Panc1 (cell line): Measurements from ENCODE around the gene JMJD4. TPM values are rescaled to one million over a fixed set of nuclear protein-coding genes. Genes with fewer than 3 reads are reported as not detected.

ENCODE experiments used
- ATAC-seq: fragments of 200-7000 bp; cut with Tn5 transposase; 2 replicates; pipeline ENCODE4 v1.9.1; 2020; ENCODE audit warnings: mild to moderate bottlenecking, moderate library complexity
- BruUV-seq: library from RNA; stranded (reverse); fragments of 400-500 nt; replicated peaks from 2 replicates; lab custom pipeline; 2021; lab: Mats Ljungman, UMichigan
- CTCF ChIA-PET: fragments of 300-600 bp; sonication (Branson Sonifier 250); formaldehyde crosslinking; loops from one replicate; lab custom pipeline; 2022; ENCODE audit warnings: antibody characterized with exemption; lab: Charles Lee
- POLR2A ChIA-PET: fragments of 300-600 bp; sonication (Branson Sonifier 250); formaldehyde crosslinking; loops from one replicate; lab custom pipeline; 2022; ENCODE audit warnings: antibody characterized with exemption; lab: Charles Lee
- DNase-seq: peaks from one replicate; pipeline ENCODE4 v3.0.0-alpha.2; 2010; ENCODE audit warnings: low read depth, low spot score
- H3K27ac ChIP-seq: 2 replicates; pipeline ENCODE4 v1.5.1; 2011; ENCODE audit warnings: mild to moderate bottlenecking, low read length, inconsistent platforms
- H3K27me3 ChIP-seq: fragments of 200-500 bp; sonication (Bioruptor generic); 2 replicates; pipeline ENCODE4 v1.6.0; 2014; ENCODE audit warnings: low read length, inconsistent platforms; ENCODE audit not compliant: control insufficient read depth, insufficient read depth
- H3K36me3 ChIP-seq: fragments of 200-500 bp; sonication (Bioruptor generic); 2 replicates; pipeline ENCODE4 v1.5.1; 2014; ENCODE audit warnings: inconsistent platforms, mild to moderate bottlenecking, low read length, moderate library complexity; ENCODE audit not compliant: control insufficient read depth, insufficient read depth
- H3K4me1 ChIP-seq: 2 replicates; pipeline ENCODE4 v1.5.1; 2011; ENCODE audit warnings: inconsistent platforms, mild to moderate bottlenecking, low read length, moderate library complexity; ENCODE audit not compliant: control insufficient read depth, insufficient read depth
- H3K4me3 ChIP-seq, 2 experiments: 2 replicates each; pipeline ENCODE4 v1.5.1; 2011 to 2012; ENCODE audit warnings: low read depth in 2 of 2, low read length in 2 of 2, mild to moderate bottlenecking in 2 of 2, inconsistent platforms in 1 of 2, moderate library complexity in 1 of 2
- H3K9me3 ChIP-seq: fragments of 200-500 bp; sonication (Bioruptor generic); 2 replicates; pipeline ENCODE4 v1.5.1; 2014; ENCODE audit warnings: low read depth, mild to moderate bottlenecking, inconsistent platforms, low read length, moderate library complexity; ENCODE audit not compliant: control insufficient read depth, insufficient read depth
- CTCF ChIP-seq: fragments of 450-650 bp; IDR thresholded peaks from 2 replicates; pipeline ENCODE4 v1.5.1; 2017; ENCODE audit warnings: mild to moderate bottlenecking
- POLR2AphosphoS5 ChIP-seq: IDR thresholded peaks from 2 replicates; pipeline ENCODE4 v1.6.1; 2012; ENCODE audit warnings: mild to moderate bottlenecking, low read depth, low read length, moderate library complexity
- SIN3A ChIP-seq: IDR thresholded peaks from 2 replicates; pipeline ENCODE4 v1.6.1; 2012; ENCODE audit warnings: low read depth, mild to moderate bottlenecking, low read length, moderate library complexity, borderline replicate concordance; ENCODE audit not compliant: insufficient read depth
- TCF7L2 ChIP-seq: IDR thresholded peaks from 2 replicates; pipeline ENCODE4 v1.6.1; 2011; ENCODE audit warnings: mild to moderate bottlenecking, low read depth, low read length, inconsistent platforms
- in situ Hi-C: cut with HindIII; loops from 2 replicates; pipeline ENCODE4 v1.10.0; 2016; ENCODE audit warnings: low sequenced_read_pairs, low pct_unique_long_range_greater_than_20kb
- intact Hi-C: fragments of 100-400 bp; cut with micrococcal nuclease; formaldehyde crosslinking; loops from one replicate; pipeline ENCODE4 v1.10.0; 2022; ENCODE audit not compliant: unreplicated experiment
- total RNA-seq: library from RNA; stranded (reverse); gene quantifications from one replicate; pipeline ENCODE4 v1.2.1, GENCODE V29; 2021; ENCODE audit not compliant: unreplicated experiment
- TF ChIP-seq, protein P1 (sequence below), 2 experiments: IDR thresholded peaks; 2 replicates each; pipeline ENCODE4 v1.6.1; 2011 to 2012; ENCODE audit warnings: low read depth in 2 of 2, control low read depth in 1 of 2, low read length in 1 of 2, mild to moderate bottlenecking in 1 of 2, moderate library complexity in 1 of 2; ENCODE audit not compliant: insufficient read depth in 1 of 2

Gene JMJD4
- total RNA-seq, 1 experiment from 2014 or later: 27.7 TPM

DNA sequence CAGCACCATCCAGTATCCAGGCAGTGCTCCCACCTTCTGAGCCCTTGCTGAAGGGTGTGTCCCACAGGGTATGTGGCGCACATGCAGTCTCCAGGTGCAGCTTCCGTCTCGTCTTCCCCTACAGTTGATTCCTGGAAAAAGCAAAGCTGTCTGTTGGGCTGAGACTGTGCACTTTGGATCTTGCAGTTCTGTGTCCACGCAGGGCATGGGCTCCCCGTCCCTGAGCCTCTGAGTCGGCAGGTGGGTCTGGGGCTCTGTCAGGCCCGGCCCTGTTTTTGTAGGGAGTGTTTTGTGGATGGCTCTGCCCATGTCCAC, 33.0 kb upstream of the JMJD4 start:
- Histone ChIP-seq H3K4me1 (peaks cover 50% of the 10 kb centered on the region), H3K27ac (peak overlapping the region; percentile 70), H3K27me3 (no peaks in the 10 kb centered on the region), H3K4me3 (no peak overlapping the region), H3K9me3 (no peaks in the 10 kb centered on the region), H3K36me3 (peaks cover 2% of the 10 kb centered on the region; the same call in 1 of the 2 replicates)
- POLR2A ChIA-PET: no interaction called here
- BruUV-seq: no TSS peak
- CTCF ChIA-PET: no interaction called here
- in situ Hi-C loops: no loop called here
- no peak for TF ChIP-seq CTCF
- TF ChIP-seq TCF7L2: no peak
- TF ChIP-seq, protein P1, sequence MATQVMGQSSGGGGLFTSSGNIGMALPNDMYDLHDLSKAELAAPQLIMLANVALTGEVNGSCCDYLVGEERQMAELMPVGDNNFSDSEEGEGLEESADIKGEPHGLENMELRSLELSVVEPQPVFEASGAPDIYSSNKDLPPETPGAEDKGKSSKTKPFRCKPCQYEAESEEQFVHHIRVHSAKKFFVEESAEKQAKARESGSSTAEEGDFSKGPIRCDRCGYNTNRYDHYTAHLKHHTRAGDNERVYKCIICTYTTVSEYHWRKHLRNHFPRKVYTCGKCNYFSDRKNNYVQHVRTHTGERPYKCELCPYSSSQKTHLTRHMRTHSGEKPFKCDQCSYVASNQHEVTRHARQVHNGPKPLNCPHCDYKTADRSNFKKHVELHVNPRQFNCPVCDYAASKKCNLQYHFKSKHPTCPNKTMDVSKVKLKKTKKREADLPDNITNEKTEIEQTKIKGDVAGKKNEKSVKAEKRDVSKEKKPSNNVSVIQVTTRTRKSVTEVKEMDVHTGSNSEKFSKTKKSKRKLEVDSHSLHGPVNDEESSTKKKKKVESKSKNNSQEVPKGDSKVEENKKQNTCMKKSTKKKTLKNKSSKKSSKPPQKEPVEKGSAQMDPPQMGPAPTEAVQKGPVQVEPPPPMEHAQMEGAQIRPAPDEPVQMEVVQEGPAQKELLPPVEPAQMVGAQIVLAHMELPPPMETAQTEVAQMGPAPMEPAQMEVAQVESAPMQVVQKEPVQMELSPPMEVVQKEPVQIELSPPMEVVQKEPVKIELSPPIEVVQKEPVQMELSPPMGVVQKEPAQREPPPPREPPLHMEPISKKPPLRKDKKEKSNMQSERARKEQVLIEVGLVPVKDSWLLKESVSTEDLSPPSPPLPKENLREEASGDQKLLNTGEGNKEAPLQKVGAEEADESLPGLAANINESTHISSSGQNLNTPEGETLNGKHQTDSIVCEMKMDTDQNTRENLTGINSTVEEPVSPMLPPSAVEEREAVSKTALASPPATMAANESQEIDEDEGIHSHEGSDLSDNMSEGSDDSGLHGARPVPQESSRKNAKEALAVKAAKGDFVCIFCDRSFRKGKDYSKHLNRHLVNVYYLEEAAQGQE (IDR thresholded peaks at IDR 0.05; ENCODE audit: insufficient read depth in 1 of 2, low read depth in 2 of 2, low read length in 1 of 2): no peak
- TF ChIP-seq SIN3A: no peak
- TF ChIP-seq POLR2AphosphoS5: no peak
- no peak for ATAC-seq
- intact Hi-C loops: no loop called here
- DNase-seq: no peak

DNA sequence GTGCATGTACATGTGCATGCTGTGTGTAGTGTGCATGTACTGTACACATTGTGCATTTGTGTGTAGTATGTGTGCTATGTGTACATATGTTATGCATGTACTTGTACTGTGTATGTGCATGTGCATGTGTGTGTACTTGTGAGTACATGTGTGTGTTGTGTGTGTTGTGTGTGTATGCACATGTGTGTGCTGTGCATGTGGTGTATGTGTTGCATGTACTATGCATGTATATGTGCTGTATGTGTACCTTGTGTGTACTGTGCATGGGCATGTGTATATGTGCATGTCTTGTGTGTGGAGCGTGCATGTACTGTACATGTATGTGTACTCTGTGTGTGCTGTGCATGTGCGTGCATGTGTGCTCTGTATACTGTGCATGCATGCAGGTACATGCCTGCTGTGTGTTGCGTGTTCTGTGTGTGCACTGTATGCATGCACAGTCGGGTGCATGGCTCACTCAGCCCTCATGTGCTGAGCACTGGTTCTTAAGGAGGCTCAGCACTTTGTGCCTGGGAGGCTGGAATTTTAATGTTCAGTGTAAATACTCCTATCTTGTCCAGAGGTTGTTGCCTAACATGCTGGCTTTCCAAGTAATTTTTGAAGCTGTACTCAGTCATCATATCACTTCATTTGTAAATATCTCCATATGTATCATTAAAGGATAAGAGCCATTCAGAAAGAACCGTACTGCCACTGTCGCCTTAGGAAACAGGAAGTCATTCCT, 32.5 kb upstream of the JMJD4 start:
- no TSS peak for BruUV-seq
- POLR2A ChIA-PET: no interaction called here
- H3K4me1 ChIP-seq: peaks cover 55% of the 10 kb centered on the region
- intact Hi-C loops: no loop called here
- H3K9me3 ChIP-seq: no peaks in the 10 kb centered on the region
- H3K27ac ChIP-seq: peak overlapping the region; percentile 79
- ATAC-seq (no peak), DNase-seq (no peak)
- in situ Hi-C loops: no loop called here
- peaks cover 2% of the 10 kb centered on the region; the same call in 1 of the 2 replicates for H3K36me3 ChIP-seq
- H3K27me3 ChIP-seq: no peaks in the 10 kb centered on the region
- CTCF ChIA-PET: no interaction called here
- TF ChIP-seq SIN3A (no peak), TCF7L2 (no peak), CTCF (no peak), POLR2AphosphoS5 (no peak)
- TF ChIP-seq, protein P1 (IDR thresholded peaks at IDR 0.05; ENCODE audit: insufficient read depth in 1 of 2, low read depth in 2 of 2, low read length in 1 of 2): no peak
- no peak overlapping the region for H3K4me3 ChIP-seq
